IPS-NIHi7 (cell line): Measurements from ENCODE around the gene ARAP3.
"Not testable (repeated sequence)": the region's sequence is repeated elsewhere in the genome, so short reads cannot be mapped to it uniquely, and the experiment has no call there.

Experiments
- DNase-seq: peaks from one replicate; pipeline ENCODE4 v3.0.0; 2012; ENCODE audit warnings: mixed read lengths; ENCODE audit errors: extremely low spot score

Gene ARAP3

GRCh38 chr5:141681695-141682641 lies at the start of gene ARAP3:
TSS of gene ARAP3 (minus strand) at chr5:141682230. CDS start at chr5:141680486, 1,744 bp downstream.
- DNase-seq, result peak; percentile 75

- peak; percentile 31 for DNase-seq
Measured at GRCh38 chr5:141729387-141730006, 47.5 kb upstream of the ARAP3 start.

- no peak for DNase-seq
Measured at GRCh38 chr5:141725891-141726290, 43.9 kb upstream of the ARAP3 start.

GRCh38 chr5:141725174-141725573 lies 43.1 kb upstream of the ARAP3 start:
- DNase-seq, result not testable (repeated sequence)

GRCh38 chr5:141722266-141722665 lies 40.2 kb upstream of the ARAP3 start:
- DNase-seq, result no peak

- DNase-seq, result peak; percentile 38
Measured at GRCh38 chr5:141717043-141717442, 35.0 kb upstream of the ARAP3 start.

GRCh38 chr5:141716468-141716867 lies 34.4 kb upstream of the ARAP3 start:
- DNase-seq, result no peak

GRCh38 chr5:141716009-141716408 lies 34.0 kb upstream of the ARAP3 start:
- DNase-seq, result peak; percentile 36

GRCh38 chr5:141715346-141715905 lies 33.4 kb upstream of the ARAP3 start:
- no peak for DNase-seq

GRCh38 chr5:141714542-141715310 lies 32.7 kb upstream of the ARAP3 start:
- DNase-seq, result no peak

- no peak for DNase-seq
Measured at GRCh38 chr5:141713616-141714309, 31.7 kb upstream of the ARAP3 start.

- DNase-seq, result no peak
Measured at GRCh38 chr5:141711687-141712086, 29.7 kb upstream of the ARAP3 start.

GRCh38 chr5:141709699-141710267 lies 27.8 kb upstream of the ARAP3 start:
- DNase-seq, result no peak

- DNase-seq, result no peak
Measured at GRCh38 chr5:141708016-141708415, 26.0 kb upstream of the ARAP3 start.

GRCh38 chr5:141707510-141707909 lies 25.5 kb upstream of the ARAP3 start:
- no peak for DNase-seq

GRCh38 chr5:141706121-141706520 lies 24.1 kb upstream of the ARAP3 start:
- no peak for DNase-seq

- DNase-seq, result no peak
Measured at GRCh38 chr5:141705469-141705868, 23.4 kb upstream of the ARAP3 start.

GRCh38 chr5:141704782-141705297 lies 22.8 kb upstream of the ARAP3 start:
- no peak for DNase-seq

- DNase-seq, result no peak
Measured at GRCh38 chr5:141703133-141703561, 21.1 kb upstream of the ARAP3 start.

GRCh38 chr5:141701360-141702119 lies 19.5 kb upstream of the ARAP3 start:
- DNase-seq, result no peak
